Breast epithelium (tissue), 4 donors: Measurements from ENCODE around the gene MBNL3. TPM values are rescaled to one million over a fixed set of nuclear protein-coding genes. Genes with fewer than 3 reads are reported as not detected.

Experiments
- DNase-seq, 2 donors: peaks; one replicate each; pipeline ENCODE4 v3.0.0-alpha.2; 2019; ENCODE audit warnings: low spot score in 2 of 2
- H3K27ac ChIP-seq, 2 donors: fragments of 200-600 bp; sonication (generic) in 1 of 2; one replicate each; pipeline ENCODE4 v1.5.1; 2016 to 2019; ENCODE audit warnings: mild to moderate bottlenecking in 1 of 2
- H3K27me3 ChIP-seq, 2 donors: fragments of 200-600 bp; sonication (generic) in 1 of 2; one replicate each; pipeline versions ENCODE4 v1.5.1 to v1.6.0; 2017 to 2019; ENCODE audit warnings: control low read depth in 1 of 2, mild to moderate bottlenecking in 1 of 2
- H3K36me3 ChIP-seq: fragments of 200-600 bp; one replicate; pipeline ENCODE4 v1.5.1; 2019
- H3K4me1 ChIP-seq, 2 donors: fragments of 200-600 bp; sonication (generic); one replicate each; pipeline ENCODE4 v1.5.1; 2016 to 2019; ENCODE audit warnings: control low read depth in 1 of 2
- H3K4me3 ChIP-seq, 3 donors: fragments of 200-600 bp; sonication (generic); 1 replicate in 2 of 3; 2 replicates in 1 of 3; pipeline ENCODE4 v1.5.1; 2016 to 2019; ENCODE audit warnings: mild to moderate bottlenecking in 3 of 3, moderate library complexity in 2 of 3
- H3K9me3 ChIP-seq, 2 donors: fragments of 200-600 bp; sonication (generic) in 1 of 2; one replicate each; pipeline ENCODE4 v1.5.1; 2016 to 2019; ENCODE audit warnings: control low read depth in 1 of 2
- CTCF ChIP-seq, 3 donors: fragments of 450-650 bp; IDR thresholded peaks; one replicate each; pipeline ENCODE4 v1.5.1; 2016 to 2017; ENCODE audit warnings: antibody characterized with exemption in 3 of 3, mild to moderate bottlenecking in 3 of 3, moderate library complexity in 3 of 3
- POLR2A ChIP-seq: fragments of 450-650 bp; IDR thresholded peaks from one replicate; pipeline ENCODE4 v1.6.1; 2016; ENCODE audit warnings: antibody characterized with exemption, mild to moderate bottlenecking, moderate library complexity
- POLR2AphosphoS5 ChIP-seq, 3 donors: sonication (generic); formaldehyde crosslinking; IDR thresholded peaks; one replicate each; pipeline ENCODE4 v1.6.1; 2017; ENCODE audit warnings: antibody characterized with exemption in 3 of 3
- intact Hi-C: fragments of 100-400 bp; cut with DNase I; formaldehyde crosslinking; loops from one replicate; pipeline ENCODE4 v1.15.1; 2023; ENCODE audit warnings: low total_unique reads
- total RNA-seq, 3 donors: library from RNA; depleted of rRNA; stranded (reverse); fragments of >200 nt; gene quantifications; one replicate each; pipeline ENCODE4 v1.1.0, GENCODE V29; 2016

MBNL3 gene
- total RNA-seq, 3 donors from 2014 or later = 7.5 to 42.6 (median 26.3) TPM

- DNase-seq = no peak
- Histone ChIP-seq H3K4me1 (no peaks in the 10 kb centered on the region), H3K9me3 (no peaks in the 10 kb centered on the region), H3K36me3 (no peaks in the 10 kb centered on the region), H3K4me3 (no peak overlapping the region), H3K27me3 (peaks cover 0 to 19% of the 10 kb centered on the region in 2 donors), H3K27ac (peak overlapping the region; percentile 34 to 61)
- intact Hi-C loops = no loop called here
- TF ChIP-seq POLR2A = no peak
- TF ChIP-seq POLR2AphosphoS5 (IDR thresholded peaks at IDR 0.05) = no peak
- no peak for TF ChIP-seq CTCF (IDR thresholded peaks at IDR 0.05)
Observed at GRCh38 chrX:132481449-132481848, 7.4 kb downstream of the MBNL3 start.

GRCh38 chrX:132480581-132481203 lies 8.1 kb downstream of the MBNL3 start:
- no peak for TF ChIP-seq POLR2A
- TF ChIP-seq CTCF (IDR thresholded peaks at IDR 0.05) = no peak
- TF ChIP-seq POLR2AphosphoS5 (IDR thresholded peaks at IDR 0.05) = no peak
- intact Hi-C loops = no loop called here
- DNase-seq = no peak
- no peaks in the 10 kb centered on the region for H3K36me3 ChIP-seq
- no peaks in the 10 kb centered on the region for H3K4me1 ChIP-seq
- H3K27ac ChIP-seq = peak overlapping the region; percentile 61 to 62
- peaks cover 0 to 19% of the 10 kb centered on the region in 2 donors for H3K27me3 ChIP-seq
- peak overlapping the region; percentile 9 to 51 (median 36) for H3K4me3 ChIP-seq
- H3K9me3 ChIP-seq = no peaks in the 10 kb centered on the region

- no peak overlapping the region for H3K27ac ChIP-seq
- intact Hi-C loops = no loop called here
Observed at GRCh38 chrX:132474544-132475248, 14.1 kb downstream of the MBNL3 start.

GRCh38 chrX:132472397-132472796 lies 16.4 kb downstream of the MBNL3 start:
- intact Hi-C loops = no loop called here
- TF ChIP-seq CTCF (IDR thresholded peaks at IDR 0.05) = no peak
- TF ChIP-seq POLR2AphosphoS5 (IDR thresholded peaks at IDR 0.05) = no peak
- no peak for TF ChIP-seq POLR2A
- H3K36me3 ChIP-seq = no peaks in the 10 kb centered on the region
- no peak overlapping the region for H3K27ac ChIP-seq
- peaks cover 0 to 13% of the 10 kb centered on the region in 2 donors for H3K27me3 ChIP-seq
- no peaks in the 10 kb centered on the region for H3K9me3 ChIP-seq
- no peaks in the 10 kb centered on the region for H3K4me1 ChIP-seq
- H3K4me3 ChIP-seq = no peak overlapping the region
- no peak for DNase-seq

More at GRCh38 chrX:132474544-132475248, 14.1 kb downstream of the MBNL3 start:
- Histone ChIP-seq H3K4me3 (no peak overlapping the region), H3K4me1 (no peaks in the 10 kb centered on the region), H3K9me3 (no peaks in the 10 kb centered on the region), H3K36me3 (no peaks in the 10 kb centered on the region), H3K27me3 (peaks cover 0 to 6% of the 10 kb centered on the region in 2 donors)
- no peak for DNase-seq
- no peak for TF ChIP-seq POLR2AphosphoS5 (IDR thresholded peaks at IDR 0.05)
- no peak for TF ChIP-seq CTCF (IDR thresholded peaks at IDR 0.05)
- TF ChIP-seq POLR2A = no peak

GRCh38 chrX:132470831-132471230 lies 18.0 kb downstream of the MBNL3 start:
- TF ChIP-seq POLR2A (no peak), POLR2AphosphoS5 (IDR thresholded peaks at IDR 0.05) (no peak), CTCF (IDR thresholded peaks at IDR 0.05) (no peak)
- H3K27me3 ChIP-seq = peaks cover 0 to 7% of the 10 kb centered on the region in 2 donors
- DNase-seq = no peak
- H3K9me3 ChIP-seq = no peaks in the 10 kb centered on the region
- no peak overlapping the region for H3K27ac ChIP-seq
- H3K36me3 ChIP-seq = no peaks in the 10 kb centered on the region
- intact Hi-C loops = no loop called here
- no peaks in the 10 kb centered on the region for H3K4me1 ChIP-seq
- no peak overlapping the region for H3K4me3 ChIP-seq
